AG09319 (cell line): ENCODE data around the gene ROBO1.

ENCODE experiments used
- DNase-seq: peaks from one replicate; pipeline ENCODE4 v3.0.0-alpha.2; 2010; ENCODE audit warnings: low read depth; ENCODE audit errors: extremely low read depth
- TF ChIP-seq, protein P1 (sequence below): IDR thresholded peaks from 2 replicates; pipeline ENCODE4 v1.5.1; 2011; ENCODE audit warnings: low read depth, mild to moderate bottlenecking, inconsistent platforms, low read length, moderate library complexity

Gene ROBO1

GRCh38 chr3:78737988-78738387 is 1029.8 kb downstream of the ROBO1 start:
- TF ChIP-seq, protein P1, sequence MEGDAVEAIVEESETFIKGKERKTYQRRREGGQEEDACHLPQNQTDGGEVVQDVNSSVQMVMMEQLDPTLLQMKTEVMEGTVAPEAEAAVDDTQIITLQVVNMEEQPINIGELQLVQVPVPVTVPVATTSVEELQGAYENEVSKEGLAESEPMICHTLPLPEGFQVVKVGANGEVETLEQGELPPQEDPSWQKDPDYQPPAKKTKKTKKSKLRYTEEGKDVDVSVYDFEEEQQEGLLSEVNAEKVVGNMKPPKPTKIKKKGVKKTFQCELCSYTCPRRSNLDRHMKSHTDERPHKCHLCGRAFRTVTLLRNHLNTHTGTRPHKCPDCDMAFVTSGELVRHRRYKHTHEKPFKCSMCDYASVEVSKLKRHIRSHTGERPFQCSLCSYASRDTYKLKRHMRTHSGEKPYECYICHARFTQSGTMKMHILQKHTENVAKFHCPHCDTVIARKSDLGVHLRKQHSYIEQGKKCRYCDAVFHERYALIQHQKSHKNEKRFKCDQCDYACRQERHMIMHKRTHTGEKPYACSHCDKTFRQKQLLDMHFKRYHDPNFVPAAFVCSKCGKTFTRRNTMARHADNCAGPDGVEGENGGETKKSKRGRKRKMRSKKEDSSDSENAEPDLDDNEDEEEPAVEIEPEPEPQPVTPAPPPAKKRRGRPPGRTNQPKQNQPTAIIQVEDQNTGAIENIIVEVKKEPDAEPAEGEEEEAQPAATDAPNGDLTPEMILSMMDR, result no peak
- DNase-seq, result no peak

DNA sequence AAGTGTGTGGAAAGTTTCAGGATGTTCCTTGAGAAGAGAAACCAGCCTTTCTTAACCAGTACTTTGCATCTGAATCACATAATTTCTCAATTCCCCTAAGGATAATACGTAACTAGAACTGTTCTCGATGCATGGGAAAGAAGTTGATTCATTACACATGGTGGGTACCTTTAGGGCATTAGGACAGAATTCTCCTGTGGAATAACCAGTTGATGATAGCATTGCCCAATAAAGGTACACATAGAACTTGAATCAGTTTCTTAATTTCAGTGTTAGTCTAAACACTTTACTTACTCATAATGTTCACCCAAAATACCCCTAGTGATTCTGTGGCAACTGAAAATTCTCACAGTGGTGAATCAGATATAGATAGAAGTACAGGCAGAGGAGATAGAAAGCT is 1030.9 kb downstream of the ROBO1 start:
- TF ChIP-seq, protein P1, result no peak
- DNase-seq, result peak; percentile 35

- peak; percentile 67 for DNase-seq
- TF ChIP-seq, protein P1, result no peak
Observed at GRCh38 chr3:78734048-78734637, 1033.7 kb downstream of the ROBO1 start.

- no peak for DNase-seq
- TF ChIP-seq, protein P1, result no peak
Observed at GRCh38 chr3:78732893-78733292, 1034.9 kb downstream of the ROBO1 start.

GRCh38 chr3:78732471-78732870 is 1035.3 kb downstream of the ROBO1 start:
- DNase-seq, result no peak

DNA sequence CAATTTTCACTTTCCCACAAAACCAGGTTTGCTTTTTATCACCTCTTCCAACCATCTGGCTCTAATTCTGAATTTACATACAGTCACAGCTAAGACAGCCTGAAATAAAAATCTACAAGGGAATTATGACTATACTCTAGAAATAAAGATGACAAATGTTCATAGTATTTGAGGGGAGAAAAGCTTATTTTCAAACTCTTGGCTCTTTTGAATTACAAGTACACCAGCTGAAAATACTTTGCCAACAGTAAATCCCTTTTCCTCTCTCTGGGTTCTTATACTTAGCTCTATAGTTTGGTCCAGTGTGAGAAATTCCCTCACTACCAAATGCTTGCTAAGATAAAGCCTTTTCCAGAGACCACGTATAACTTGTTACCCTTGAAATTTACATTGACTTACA is 1037.9 kb downstream of the ROBO1 start:
- DNase-seq, result no peak
- TF ChIP-seq, protein P1, result no peak

More at GRCh38 chr3:78732471-78732870, 1035.3 kb downstream of the ROBO1 start:
- TF ChIP-seq, protein P1, result no peak

- peak; percentile 29 for DNase-seq
- TF ChIP-seq, protein P1, result no peak
Observed at GRCh38 chr3:78728406-78729145, 1039.2 kb downstream of the ROBO1 start.
